GM18520 (cell line): Measurements from ENCODE around the gene RNF5.
"Not testable (repeated sequence)": the region's sequence is repeated elsewhere in the genome, so short reads cannot be mapped to it uniquely, and the experiment has no call there.

Source experiments
- ATAC-seq: cut with Tn5 transposase; IDR thresholded peaks from one replicate; pipeline ENCODE4 v1.9.1; 2021; ENCODE audit not compliant: unreplicated experiment

RNF5 gene

GRCh38 chr6:32175322-32175710, 2.9 kb upstream of the RNF5 start:
- no peak for ATAC-seq

DNA sequence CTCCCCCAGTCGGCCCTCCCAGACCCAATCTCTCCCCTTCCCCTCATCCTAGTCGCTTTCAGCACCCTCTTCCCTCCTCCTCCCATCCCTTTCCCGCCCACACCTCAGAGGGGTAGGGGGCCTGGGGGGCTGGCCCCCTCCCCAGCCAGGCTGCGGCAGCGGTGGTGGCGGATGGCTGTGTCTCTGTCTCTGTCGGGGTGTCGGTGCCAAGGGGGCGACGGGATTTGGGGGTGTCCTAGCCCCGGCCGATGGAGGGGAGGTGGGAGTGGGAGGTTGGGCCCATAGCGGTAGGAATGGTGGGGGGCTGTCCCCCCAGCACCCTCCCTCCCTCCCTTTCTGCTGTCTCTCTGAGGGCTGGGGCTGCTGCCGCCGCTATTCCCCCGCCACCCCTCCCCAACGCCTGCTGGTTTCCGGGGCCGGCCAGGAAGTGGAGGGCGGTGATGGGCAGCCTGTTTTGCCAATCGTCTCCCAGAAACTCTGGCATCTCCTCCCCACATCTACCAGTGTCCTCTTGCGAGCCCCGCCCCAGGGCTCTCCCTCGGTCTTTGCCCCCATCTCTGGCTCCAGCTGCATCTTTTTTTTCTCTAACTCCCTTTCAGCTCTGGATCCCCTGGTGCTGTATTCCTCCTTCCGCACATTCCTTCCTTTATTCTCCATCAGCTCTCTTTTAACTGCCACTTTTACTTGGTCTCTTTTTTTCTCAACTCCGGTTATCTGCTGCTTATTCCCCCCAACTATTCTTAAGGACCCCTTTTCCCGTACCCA, 2.3 kb upstream of the RNF5 start, which contains the start of gene AGPAT1:
Gene AGPAT1, minus strand, starts transcription at position 374 of the 765 bp plus-strand sequence. CDS start 4,588 bp downstream, outside the sequence.
- ATAC-seq = peak; percentile 26

DNA sequence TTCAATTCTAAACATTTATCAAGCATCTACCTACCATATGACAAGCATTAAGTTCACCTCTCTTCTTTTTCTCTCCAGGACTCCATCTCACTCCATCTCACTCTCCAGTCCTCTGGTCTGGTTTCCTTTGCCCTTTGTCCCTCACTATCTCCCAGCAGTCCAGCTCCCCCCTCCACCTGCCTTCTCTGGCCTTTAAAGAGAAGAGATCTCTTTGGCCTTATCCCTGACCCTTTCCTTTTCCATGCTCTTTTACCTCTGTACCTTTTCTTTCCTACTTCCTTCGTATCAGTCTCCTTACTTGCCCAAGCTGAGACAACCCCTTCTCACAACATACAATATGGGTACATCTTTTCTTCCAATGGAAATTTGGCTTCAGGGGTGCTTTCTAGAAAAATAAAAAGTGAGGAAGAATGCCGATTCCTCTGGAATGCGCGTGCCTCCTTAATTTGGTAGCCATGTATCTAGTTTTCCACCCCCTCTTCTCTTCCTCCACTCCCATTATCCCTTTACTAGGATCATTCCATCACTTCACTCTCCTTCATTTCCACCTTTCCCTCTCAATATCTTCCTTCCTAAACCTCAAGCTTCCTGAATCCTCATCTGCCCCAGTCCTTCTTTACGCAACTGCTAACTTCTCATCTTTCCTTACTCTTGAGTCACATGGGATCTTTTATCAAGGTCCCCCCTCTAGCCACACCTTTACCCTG, 1.6 kb upstream of the RNF5 start:
- ATAC-seq = no peak

- peak; percentile 0 for ATAC-seq
These were observed 920 bp upstream of the RNF5 start for GRCh38 chr6:32177183-32177787.

- no peak for ATAC-seq
These were observed 589 bp downstream of the RNF5 start for GRCh38 chr6:32178547-32179440.

DNA sequence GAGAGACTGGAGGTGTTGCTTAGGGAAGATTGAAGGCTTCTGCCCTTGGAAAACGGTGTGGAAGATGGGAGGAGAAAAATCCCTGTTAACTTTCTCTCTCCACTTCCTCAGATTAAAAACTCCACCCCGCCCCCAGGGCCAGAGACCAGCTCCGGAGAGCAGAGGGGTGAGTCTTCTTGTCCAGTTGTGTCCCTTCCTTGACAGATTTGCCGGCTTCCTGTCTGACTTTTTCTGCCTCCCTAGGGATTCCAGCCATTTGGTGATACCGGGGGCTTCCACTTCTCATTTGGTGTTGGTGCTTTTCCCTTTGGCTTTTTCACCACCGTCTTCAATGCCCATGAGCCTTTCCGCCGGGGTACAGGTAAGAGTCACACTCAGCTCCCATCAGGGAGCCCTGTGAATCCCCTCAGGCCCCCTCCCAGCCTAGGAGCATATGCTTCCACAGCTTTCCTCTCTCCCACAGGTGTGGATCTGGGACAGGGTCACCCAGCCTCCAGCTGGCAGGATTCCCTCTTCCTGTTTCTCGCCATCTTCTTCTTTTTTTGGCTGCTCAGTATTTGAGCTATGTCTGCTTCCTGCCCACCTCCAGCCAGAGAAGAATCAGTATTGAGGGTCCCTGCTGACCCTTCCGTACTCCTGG, 1.7 kb downstream of the RNF5 start:
- ATAC-seq = no peak

DNA sequence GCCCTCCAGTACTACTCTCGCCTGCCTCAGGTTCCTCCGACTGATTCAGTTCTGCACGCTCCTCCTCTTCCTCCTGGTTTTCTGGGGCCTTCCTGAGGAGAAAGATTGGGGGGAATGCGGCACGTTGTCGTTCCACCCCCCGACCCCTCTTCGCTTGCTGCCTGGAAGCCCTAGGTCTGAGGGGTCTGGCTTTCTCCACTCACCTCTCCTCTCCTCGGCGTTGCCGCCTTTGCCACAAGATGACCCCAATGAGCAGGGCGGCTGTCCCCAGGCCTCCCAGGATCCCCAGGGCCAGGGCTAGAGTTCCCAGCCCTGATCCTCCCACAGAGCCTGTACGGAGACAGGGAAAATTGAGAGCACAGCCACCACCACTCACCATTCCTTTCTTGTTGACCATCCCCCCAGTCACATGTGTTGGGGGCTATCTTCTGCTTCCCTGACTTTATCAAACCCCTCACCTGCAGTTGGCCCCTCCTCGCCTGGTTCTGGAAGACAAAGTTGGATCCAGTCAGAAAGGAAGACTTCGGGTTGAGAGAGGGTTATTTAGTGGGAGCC, 3.0 kb downstream of the RNF5 start:
- ATAC-seq = no peak

- no peak for ATAC-seq
These were observed 3.8 kb downstream of the RNF5 start for GRCh38 chr6:32181915-32182529.

DNA sequence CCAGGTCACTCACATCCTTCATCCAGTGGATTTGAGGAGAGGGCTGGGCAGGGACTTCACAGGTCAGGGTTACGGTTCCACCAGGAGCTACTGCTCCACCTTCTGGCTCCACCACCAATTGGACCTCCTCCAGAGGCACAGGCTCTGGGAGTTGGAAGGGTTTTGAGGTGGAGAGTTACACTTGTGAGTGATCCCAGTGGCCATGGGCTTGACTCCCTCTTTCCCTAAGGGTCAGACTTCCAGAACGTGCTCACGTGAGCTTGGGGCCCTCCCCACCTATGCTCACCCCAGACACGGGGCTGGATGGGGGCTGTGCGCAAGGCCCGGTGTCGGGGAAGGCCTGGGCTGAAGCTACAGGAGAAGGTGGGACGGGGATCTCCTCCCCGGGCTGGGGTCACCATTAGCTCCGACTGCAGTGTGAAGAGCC, 4.4 kb downstream of the RNF5 start:
- no peak for ATAC-seq

DNA sequence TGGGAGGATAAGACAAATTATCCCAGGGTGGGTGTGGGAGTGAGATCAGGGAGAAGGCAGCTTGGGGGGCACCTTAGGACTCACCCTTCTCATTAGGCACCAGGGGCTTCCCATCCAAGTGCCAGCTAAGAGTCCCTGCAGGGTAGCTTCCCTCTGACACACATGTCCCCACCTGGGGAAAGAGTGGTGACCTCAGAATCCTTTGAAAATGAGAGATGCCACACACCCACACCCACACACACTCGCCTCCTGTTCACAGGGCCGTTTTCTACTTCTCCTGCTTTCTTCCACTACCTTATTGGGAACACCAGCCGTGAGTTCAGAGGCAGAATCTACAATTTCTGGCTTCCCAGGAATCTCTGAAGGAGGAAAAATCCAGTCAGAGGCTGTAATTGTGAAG, 4.8 kb downstream of the RNF5 start:
- ATAC-seq = no peak

GRCh38 chr6:32183483-32184083, 5.4 kb downstream of the RNF5 start:
- no peak for ATAC-seq

- no peak for ATAC-seq
These were observed 6.0 kb downstream of the RNF5 start, which contains the start of gene AGER for GRCh38 chr6:32184084-32184640. TSS of gene AGER (minus strand) at chr6:32184253. CDS start at chr6:32184222, 31 bp downstream.

- not testable (repeated sequence) for ATAC-seq
These were observed 7.5 kb downstream of the RNF5 start for GRCh38 chr6:32185681-32186131.

DNA sequence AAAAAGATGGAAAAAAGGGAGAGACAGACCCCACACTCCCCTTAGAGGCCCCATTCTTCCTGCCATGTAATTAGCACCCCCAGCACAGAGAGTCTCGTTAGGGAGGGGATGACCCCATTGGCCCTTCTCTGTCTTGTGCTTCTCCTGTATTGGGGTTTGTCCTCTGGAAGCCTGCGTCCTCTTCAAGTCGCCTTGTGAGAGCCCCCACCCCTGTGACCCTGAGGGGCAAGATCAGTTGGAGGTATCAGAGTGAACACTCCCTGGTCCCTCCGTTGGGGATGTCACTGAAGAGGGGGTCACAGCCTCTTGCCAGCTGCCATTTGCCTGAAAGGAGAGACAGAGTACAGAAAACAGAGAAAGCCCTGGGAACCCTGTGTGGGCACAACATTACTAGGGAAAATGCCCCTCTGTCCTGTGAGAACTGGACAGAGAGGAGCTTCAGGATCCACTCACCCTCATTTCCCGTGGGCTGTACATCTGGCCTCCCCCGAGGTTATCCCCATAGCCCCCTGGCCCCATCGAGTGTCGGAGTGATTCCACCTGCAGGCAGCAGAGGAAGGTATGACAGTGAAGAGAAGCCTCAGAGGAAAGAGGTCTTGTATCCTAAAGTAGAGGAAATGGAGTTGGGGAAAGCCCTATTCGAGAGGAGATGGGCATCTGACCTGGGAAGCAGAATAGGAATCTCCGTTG, 8.1 kb downstream of the RNF5 start:
- not testable (repeated sequence) for ATAC-seq

DNA sequence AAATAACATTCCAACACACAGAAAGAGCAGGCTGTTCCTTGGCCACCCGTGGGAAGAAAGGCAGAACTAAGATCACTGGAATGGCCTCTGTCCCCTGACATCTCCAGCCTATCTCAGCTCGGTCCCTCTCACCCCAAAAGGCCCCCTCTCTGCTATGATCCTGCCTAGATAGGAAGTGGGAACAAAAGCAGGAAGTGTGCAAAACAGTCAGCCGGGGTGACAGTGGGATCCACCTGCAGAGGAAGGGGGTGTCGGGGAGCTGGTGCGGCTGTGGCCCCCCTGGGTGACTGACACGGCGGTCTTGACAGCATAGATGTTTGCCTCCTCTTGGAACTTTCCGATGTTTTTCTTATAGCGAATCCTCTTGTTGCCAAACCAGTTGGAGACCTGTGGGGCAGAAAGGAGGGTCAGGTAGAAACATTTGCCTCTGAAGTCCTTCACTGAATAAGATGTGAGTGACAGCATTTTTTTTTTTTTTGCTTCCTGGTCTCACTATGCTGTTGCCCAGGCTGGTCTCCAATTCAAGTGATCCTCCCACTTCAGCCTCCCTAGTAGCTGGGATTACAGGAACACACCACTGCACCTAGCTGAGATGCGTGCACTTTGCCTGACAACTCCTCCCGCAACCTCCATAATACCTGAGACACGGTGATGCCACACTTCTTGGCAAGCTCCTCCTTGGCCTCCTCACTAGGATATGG, 9.0 kb downstream of the RNF5 start:
- no peak for ATAC-seq

GRCh38 chr6:32187725-32188380, 9.6 kb downstream of the RNF5 start:
- not testable (repeated sequence) for ATAC-seq
